HL-60/S4 (cell line): ENCODE measurements around the gene ACER2.

Source experiments
- in situ Hi-C: fragments of 300-500 bp; cut with MboI; formaldehyde crosslinking; loops from 2 replicates; pipeline ENCODE4 v1.14.3; 2022; ENCODE audit warnings: low sequenced_read_pairs

Gene ACER2

DNA sequence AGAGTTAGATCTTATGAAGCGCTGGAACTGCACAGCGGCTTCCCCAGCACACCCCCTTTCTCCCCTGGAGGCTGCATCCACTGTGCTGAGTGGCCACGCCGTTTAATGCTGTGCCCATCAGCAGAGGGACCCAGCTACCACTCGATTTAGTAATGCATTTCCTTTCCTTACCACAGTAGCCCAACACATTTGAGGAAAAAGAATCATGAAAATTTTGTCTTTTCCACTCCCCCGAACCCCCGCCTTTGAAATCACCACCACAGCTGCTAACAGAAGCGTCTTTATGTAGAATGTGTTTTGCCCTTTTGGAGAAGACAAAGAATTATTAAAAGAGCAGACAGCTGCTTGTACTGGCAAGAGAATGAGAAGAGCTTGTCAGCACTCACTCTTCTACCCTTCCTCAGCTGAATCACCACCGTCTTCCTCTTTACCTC, 73.2 kb downstream of the ACER2 start:
- in situ Hi-C loops, result loop anchor here (25.0 kb wide), 1 partner anchor 430 kb away; no protein-coding TSS in a partner anchor

DNA sequence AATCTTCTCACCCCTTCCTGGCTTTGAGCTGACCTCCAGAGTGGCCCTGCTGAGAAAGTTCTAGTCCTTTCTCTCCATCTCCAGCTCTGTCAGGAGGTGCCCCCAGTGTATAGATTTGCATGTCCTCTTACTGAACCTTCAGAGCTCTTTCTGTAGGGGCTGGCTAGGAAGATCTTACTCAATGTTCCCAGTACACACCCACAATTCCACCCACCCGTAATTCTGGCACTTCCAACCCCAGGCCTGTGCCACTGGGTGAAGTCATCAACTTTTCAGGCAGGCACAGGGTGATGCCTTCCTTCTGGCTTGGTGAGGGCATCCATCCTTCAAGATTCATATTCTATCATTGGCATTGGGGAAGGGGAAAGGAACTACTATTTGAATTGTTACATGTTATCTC, 75.9 kb downstream of the ACER2 start:
- in situ Hi-C loops, result loop anchor here (25.0 kb wide), 1 partner anchor 428 kb away; no protein-coding TSS in a partner anchor

DNA sequence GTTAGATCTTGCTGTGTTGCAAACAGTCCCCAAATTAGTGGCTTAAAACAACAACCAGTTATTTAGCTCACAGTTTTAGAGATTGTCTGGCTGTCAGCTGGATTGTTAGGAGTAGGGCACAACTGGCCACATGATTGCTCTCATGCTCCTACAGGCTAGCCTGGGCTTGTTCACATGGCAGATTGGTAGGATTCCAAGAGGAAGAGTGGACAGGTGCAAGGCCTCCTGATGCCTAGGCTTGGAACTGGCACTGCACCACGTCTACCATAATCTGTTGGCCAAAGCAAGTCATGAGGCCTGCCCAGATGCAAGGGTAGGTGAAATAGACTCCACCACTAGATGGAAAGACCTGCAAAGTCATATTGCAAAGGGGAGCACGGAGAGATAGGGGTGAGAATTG, 76.4 kb downstream of the ACER2 start:
- in situ Hi-C loops, result loop anchor here (25.0 kb wide), 1 partner anchor 427 kb away; no protein-coding TSS in a partner anchor

DNA sequence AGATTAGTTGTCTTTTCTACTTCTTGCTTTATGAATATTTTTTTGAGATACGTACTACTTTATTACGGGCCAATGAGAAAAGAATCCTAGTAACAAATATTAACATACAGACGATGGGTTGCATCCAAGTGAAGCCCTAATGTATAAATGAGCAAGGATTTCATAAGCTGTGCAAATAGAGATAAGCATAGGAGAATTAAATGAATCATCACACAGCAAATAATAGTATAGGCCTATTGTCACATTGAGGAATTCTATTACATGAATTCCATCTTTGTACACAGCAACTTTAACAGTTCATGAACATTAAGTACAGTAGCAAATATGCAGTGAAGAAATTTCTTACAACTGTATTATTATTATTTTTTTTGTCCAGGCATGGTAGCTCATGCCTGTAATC, 78.0 kb downstream of the ACER2 start:
- in situ Hi-C loops, result loop anchor here (25.0 kb wide), 1 partner anchor 425 kb away; no protein-coding TSS in a partner anchor

DNA sequence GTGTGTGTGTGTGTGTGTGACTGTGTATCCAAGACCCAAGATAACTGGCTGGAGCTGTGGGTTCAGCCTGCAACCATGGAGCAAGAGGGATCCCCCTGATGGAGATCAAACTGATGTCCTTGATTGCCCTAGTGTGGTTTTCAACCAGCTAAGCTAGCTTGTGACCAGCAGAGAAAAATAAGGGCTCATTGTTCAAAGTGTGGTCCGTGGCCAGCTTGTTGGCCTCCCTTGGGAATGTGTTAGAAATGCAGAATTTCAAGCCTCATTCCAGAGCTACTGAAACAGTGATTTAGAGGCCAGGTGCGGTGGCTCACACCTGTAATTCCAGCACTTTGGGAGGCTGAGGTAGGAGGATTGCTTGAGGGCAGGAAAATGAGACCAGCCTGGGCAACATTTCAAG, 79.9 kb downstream of the ACER2 start:
- in situ Hi-C loops, result loop anchor here (25.0 kb wide), 1 partner anchor 424 kb away; no protein-coding TSS in a partner anchor

DNA sequence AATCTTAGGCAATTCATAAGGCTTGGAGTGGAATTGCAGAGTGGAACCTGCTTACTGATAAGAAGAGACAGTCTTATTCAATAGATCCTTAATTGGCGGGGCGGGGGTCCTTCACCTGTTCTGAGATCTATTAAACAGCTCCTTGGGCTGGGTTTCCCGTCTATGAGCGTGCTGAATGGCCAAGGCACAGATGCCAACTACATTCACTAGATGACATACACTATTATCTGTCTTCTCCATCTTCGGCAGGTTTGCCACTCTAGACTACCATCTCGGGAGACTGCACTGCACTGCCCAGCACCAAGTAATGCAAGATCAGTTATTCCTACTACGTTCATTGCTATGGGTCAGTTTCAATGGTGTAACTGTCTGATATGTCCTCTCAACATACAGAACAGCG, 81.5 kb downstream of the ACER2 start:
- in situ Hi-C loops, result loop anchor here (25.0 kb wide), 1 partner anchor 422 kb away; no protein-coding TSS in a partner anchor

DNA sequence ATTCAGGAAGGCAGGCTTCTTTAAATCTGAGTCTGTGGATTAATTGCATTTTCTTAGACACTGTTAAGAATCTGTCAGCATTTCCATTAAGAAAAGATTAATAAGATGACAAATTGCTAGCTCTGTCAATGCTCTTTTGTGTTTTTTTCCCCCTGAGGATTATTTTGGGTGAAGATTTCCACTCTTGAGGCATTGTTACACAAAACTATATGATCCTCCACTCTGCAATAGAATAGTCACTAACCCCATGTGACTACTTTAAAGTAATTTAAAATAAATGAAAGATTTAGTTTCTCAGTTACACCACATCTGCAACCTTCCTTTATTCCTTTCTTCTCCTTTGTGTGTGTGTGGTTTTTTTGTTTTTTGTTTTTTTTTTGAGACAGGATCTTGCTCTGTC, 82.0 kb downstream of the ACER2 start:
- in situ Hi-C loops, result loop anchor here (25.0 kb wide), 1 partner anchor 421 kb away; no protein-coding TSS in a partner anchor

DNA sequence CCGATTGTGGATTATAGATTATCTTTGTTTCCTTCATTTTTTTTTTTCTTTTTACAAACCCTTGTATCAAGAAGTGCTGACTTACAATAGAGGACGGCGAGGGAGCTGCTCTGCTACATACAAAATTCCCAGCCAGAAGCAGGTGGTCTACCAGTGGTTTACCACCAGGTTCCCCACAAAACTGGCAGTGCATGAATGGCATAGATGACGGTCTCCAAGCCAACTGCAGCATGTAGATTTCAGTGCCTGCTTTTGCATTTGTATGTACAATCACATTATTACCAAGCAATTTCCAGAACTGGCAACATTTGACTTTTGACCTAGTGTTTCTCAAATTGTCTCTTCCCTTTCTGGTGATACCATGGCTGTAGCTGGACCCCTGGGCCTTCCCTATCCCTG, 84.0 kb downstream of the ACER2 start:
- in situ Hi-C loops, result loop anchor here (25.0 kb wide), 1 partner anchor 420 kb away; no protein-coding TSS in a partner anchor

DNA sequence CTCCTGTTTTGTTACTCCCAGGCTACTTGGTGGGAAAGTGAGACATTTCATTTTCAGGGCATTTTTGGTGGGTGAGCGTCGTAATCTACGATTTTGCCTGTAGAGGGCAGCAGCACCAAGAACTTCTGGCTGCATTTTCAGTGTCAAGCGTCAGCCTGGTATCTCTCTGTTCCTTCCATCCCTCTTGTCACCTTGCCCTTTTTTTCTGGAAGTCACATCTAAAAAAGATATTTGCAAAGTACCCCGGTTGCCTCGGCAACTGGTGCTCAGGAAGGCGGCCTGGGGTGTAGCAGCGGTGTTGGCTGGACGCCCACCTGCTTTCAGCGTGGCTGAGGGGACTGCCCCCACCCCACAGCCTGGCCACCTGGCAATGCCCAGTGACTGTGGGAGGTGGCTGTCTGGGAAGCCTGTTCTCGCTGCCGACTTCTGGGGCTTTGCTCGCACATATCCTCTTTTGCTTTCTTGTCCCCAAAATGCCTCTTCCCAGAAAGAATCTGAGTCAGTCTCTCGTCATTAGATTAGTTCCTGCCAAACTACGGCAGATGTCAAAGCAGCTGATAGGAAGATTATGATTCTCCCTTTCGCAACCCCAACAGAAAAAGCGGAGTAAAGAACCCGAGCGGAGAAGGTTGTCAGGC, 84.5 kb downstream of the ACER2 start:
- in situ Hi-C loops, result loop anchor here (25.0 kb wide), 1 partner anchor 419 kb away; no protein-coding TSS in a partner anchor

DNA sequence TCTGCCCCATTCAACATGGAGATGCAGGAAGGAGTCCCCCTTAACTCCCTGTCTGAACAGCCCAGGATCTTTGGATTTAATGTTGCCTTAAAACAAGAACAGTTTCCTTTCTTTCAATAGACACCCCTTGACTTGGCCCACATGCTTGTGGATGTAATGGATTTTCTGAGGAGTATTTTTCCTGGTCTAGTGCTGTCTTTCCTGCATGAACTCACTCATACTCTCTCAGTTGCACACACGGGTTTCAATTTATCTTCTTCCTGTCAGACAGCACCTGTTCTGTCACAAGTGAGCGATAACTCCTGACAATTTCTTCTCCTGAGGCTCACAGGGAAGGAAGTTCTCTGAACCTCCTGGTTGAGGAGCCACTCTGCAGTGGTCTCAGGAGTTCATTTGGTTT, 85.1 kb downstream of the ACER2 start:
- in situ Hi-C loops, result loop anchor here (25.0 kb wide), 1 partner anchor 418 kb away; no protein-coding TSS in a partner anchor

DNA sequence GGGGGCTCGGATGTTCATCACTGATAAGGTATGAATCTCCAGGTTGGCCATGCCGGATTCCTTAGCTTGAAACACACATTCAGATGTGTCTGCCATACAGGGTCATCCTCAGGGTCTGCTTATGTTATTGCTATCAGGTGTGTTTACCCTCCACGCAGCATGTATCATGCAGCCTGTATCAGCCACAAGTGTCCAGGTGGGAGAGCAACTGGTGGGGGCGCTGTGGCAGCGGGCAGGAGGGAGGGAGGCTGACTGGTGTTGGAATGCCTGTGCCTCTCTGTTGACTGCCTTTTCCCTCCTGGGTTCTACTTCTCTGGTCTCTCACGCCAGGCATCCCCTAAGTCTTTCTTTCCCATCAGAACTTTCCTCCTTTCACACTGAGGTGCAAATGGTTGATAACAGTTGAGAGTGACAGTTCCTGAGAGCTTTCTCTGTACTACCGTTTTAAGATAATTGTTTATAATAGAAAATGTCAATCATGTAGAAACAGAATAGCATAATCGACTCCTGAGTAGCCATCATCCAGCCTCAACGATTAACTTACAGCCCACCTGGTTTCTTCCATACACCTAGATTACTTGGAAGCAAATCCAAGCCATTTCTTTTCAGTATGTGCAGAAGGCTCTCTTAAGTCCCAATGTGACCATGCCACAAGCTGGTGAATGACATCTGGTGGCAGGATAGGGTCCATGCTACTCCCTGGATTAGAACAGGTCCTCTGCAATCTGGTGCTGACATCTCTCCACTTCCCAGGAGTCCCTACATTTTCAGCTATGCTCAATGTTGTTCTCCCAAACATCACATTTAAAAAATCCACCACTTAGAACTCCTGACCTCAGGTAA, 86.6 kb downstream of the ACER2 start:
- in situ Hi-C loops, result loop anchor here (25.0 kb wide), 1 partner anchor 417 kb away; no protein-coding TSS in a partner anchor

DNA sequence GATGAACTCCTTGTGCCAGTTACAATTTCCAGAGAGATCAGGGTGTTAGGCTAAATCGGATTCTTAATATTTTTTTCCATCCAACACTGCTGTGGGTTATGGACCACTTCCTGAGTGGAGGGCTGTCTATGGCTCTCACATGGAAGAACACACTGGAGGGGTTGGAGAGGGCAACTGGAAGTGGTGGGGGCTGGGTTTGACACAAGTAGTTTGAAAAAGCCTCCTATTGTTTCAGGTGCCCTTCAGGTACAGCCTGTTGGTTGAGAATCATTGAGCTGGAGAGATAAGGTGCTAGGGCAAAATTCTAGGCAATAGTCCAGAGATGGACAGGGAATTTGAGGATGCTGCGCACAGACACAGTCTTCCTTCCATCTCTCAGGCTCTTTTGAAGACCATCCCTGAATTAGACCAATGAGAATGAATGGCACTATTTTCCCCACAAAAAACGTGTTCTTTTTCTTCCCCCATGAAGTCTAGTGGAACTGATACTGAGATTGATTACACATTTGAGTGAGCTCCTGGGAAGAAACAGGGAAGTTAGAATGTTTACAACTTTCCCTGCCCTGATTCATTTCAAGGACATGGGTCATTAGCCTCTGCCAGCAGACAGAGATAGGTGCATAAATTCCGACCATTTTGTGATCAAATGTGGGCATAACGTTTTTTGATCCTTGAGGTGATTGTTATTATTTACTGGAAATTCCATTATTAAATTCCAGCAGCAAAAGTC, 87.7 kb downstream of the ACER2 start:
- in situ Hi-C loops, result loop anchor here (25.0 kb wide), 1 partner anchor 416 kb away; no protein-coding TSS in a partner anchor

DNA sequence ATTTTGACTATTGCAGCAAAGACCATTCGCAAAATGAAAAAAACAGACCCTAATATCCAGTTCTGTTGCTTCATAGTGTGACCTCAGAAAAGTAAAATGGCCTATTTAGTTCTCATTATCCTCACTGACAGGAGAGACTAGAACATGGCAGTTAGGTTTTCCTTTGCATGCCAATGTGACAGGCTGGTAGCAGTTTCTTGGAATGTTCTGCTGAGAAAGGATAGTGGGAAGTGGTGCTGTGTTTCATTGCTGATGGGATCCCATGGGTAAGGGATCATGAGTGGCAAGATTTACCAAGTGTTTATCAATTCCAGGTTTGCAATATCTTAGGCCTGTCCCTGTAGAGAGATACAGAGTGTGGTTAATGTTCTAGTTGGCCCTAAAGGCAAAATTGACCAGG, 88.5 kb downstream of the ACER2 start:
- in situ Hi-C loops, result loop anchor here (25.0 kb wide), 1 partner anchor 415 kb away; no protein-coding TSS in a partner anchor

DNA sequence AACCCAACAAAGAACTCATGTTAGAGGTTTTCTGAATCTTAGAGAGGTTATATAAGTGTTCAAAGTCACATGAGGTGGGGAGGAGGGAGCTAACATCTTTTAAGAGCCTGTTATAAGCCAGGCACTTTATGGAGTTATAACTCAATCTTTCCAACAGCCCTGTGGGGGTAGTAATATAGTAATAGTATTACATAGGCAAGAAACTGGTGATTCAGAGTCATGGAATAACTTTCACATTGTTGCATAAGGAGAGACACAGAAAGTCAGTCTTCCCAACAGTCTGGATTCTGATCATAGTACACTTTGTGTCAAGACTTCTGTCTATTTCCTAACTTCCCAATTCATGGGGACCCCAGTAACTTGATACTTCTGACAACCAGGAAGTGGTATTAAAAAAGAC, 89.2 kb downstream of the ACER2 start:
- in situ Hi-C loops, result loop anchor here (25.0 kb wide), 1 partner anchor 414 kb away; no protein-coding TSS in a partner anchor
